Mucosa of descending colon (tissue), 3 donors: ENCODE data around the gene CENPO. TPM values are rescaled to one million over a fixed set of nuclear protein-coding genes. Genes with fewer than 3 reads are reported as not detected.

ENCODE experiments used
- ATAC-seq: fragments of 200-7000 bp; cut with Tn5 transposase; one replicate; pipeline ENCODE4 v1.9.1; 2020; ENCODE audit warnings: mild to moderate bottlenecking, moderate library complexity
- DNase-seq, 3 donors: peaks; one replicate each; pipeline ENCODE4 v3.0.0-alpha.2; 2020
- H3K36me3 ChIP-seq: fragments of 200-600 bp; one replicate; pipeline ENCODE4 v1.8.0; 2021; ENCODE audit warnings: low read depth, mild to moderate bottlenecking
- H3K4me1 ChIP-seq: fragments of 200-600 bp; one replicate; pipeline ENCODE4 v1.8.0; 2021; ENCODE audit warnings: low read depth, mild to moderate bottlenecking
- H3K4me3 ChIP-seq: fragments of 200-600 bp; one replicate; pipeline ENCODE4 v1.8.0; 2021; ENCODE audit warnings: mild to moderate bottlenecking
- H3K9me3 ChIP-seq: fragments of 200-600 bp; one replicate; pipeline ENCODE4 v1.8.0; 2021; ENCODE audit warnings: mild to moderate bottlenecking
- CTCF ChIP-seq: fragments of 200-600 bp; IDR thresholded peaks from one replicate; pipeline ENCODE4 v1.8.0; 2022; ENCODE audit warnings: antibody characterized with exemption, mild to moderate bottlenecking
- intact Hi-C, 2 donors: fragments of 100-400 bp; cut with DNase I in 1 of 2; cut with micrococcal nuclease in 1 of 2; formaldehyde crosslinking; loops; one replicate each; pipeline versions ENCODE4 v1.11.0 to v1.11.1; 2022; cut with DNase I, micrococcal nuclease
- total RNA-seq, 3 donors: library from RNA; stranded (reverse); fragmentation: NEBNext Ultra II Directional in 2 of 3; extraction: Animal tissue kit (Norgen Biotek cat#: 25700) in 2 of 3; gene quantifications; one replicate each; pipeline versions ENCODE4 v1.2.1 to v1.2.4, GENCODE V29; 2021 to 2023
- donor health status: DM: no; HTN: no; CAD: no; lungs with moderate emphysema.
- donor health status: DM: no; HTN: no; CAD: no.
- donor health status: DM: no; HTN: yes; CAD: no.

CENPO gene
- total RNA-seq, 3 donors from 2014 or later, result 6.0 to 15.7 (median 13.4) TPM

- TF ChIP-seq CTCF, result no peak
- Histone ChIP-seq H3K36me3 (no peaks in the 10 kb centered on the region), H3K9me3 (no peaks in the 10 kb centered on the region), H3K4me1 (no peaks in the 10 kb centered on the region), H3K4me3 (no peak overlapping the region)
- DNase-seq (peak in 1 of 3 donors; percentile 12), ATAC-seq (no peak)
- intact Hi-C loops, result no loop called here
These were observed 59.8 kb downstream of the CENPO start for GRCh38 chr2:24853046-24853445.

DNA sequence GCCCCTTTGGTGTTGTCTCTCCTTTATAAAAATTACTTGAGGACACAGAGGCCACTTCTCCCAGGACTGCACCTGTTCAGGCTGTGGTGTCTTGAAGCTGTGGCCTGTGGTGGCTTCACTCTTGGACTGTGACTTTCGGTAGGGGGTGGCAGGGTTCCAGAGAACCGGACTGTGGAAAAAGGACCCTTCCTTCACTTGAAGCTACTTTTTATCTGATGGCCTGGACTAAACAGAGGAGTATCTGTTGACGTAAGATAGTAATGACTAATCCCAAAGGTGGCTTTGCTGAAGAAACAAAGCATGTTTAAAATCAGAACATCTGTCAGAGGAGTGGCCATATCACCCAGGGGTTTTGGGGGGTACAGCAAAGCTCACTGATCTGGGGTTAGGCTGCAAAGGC, 60.8 kb downstream of the CENPO start:
- TF ChIP-seq CTCF, result no peak

GRCh38 chr2:24855022-24855622, 61.9 kb downstream of the CENPO start:
- ATAC-seq (no peak), DNase-seq (no peak)
- no peak for TF ChIP-seq CTCF

More for the DNA sequence above, 60.8 kb downstream of the CENPO start:
- DNase-seq (no peak), ATAC-seq (no peak)
- Histone ChIP-seq H3K9me3 (no peaks in the 10 kb centered on the region), H3K4me1 (no peaks in the 10 kb centered on the region), H3K4me3 (no peak overlapping the region), H3K36me3 (no peaks in the 10 kb centered on the region)
- intact Hi-C loops, result no loop called here

GRCh38 chr2:24855726-24856125, 62.5 kb downstream of the CENPO start:
- Histone ChIP-seq H3K36me3 (no peaks in the 10 kb centered on the region), H3K4me3 (no peak overlapping the region), H3K4me1 (no peaks in the 10 kb centered on the region), H3K9me3 (no peaks in the 10 kb centered on the region)
- DNase-seq (no peak), ATAC-seq (peak; percentile 32)
- TF ChIP-seq CTCF, result no peak
- intact Hi-C loops, result no loop called here

More at GRCh38 chr2:24855022-24855622, 61.9 kb downstream of the CENPO start:
- intact Hi-C loops, result no loop called here
- Histone ChIP-seq H3K9me3 (no peaks in the 10 kb centered on the region), H3K4me3 (no peak overlapping the region), H3K36me3 (no peaks in the 10 kb centered on the region), H3K4me1 (no peaks in the 10 kb centered on the region)

GRCh38 chr2:24856791-24857211, 63.6 kb downstream of the CENPO start:
- Histone ChIP-seq H3K4me3 (no peak overlapping the region), H3K4me1 (no peaks in the 10 kb centered on the region), H3K36me3 (no peaks in the 10 kb centered on the region), H3K9me3 (no peaks in the 10 kb centered on the region)
- intact Hi-C loops, result no loop called here
- ATAC-seq (no peak), DNase-seq (no peak)
- TF ChIP-seq CTCF, result no peak

- TF ChIP-seq CTCF, result no peak
- intact Hi-C loops, result no loop called here
- Histone ChIP-seq H3K4me1 (no peaks in the 10 kb centered on the region), H3K36me3 (no peaks in the 10 kb centered on the region), H3K4me3 (no peak overlapping the region), H3K9me3 (no peaks in the 10 kb centered on the region)
- DNase-seq, result no peak
- no peak for ATAC-seq
These were observed 64.5 kb downstream of the CENPO start for GRCh38 chr2:24857746-24858145.
